ENCODE results near the gene STYXL2.

Gene STYXL2

DNA sequence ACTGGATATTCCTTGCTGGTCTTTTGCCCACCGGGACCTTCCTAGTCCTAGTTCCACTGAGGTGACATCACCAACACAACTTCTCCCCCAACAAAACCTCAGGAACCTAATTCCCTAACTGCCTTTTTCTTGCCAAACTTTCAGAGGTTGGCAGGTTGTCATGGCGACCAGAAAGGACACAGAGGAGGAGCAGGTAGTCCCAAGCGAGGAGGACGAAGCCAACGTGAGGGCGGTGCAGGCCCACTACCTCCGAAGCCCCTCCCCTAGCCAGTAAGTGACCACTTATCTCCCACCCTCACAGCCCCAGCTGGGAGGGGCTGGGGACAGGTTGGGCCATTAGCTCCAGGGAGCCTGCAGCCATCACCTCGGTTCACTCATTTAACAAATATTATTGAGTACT, 815 bp downstream of the STYXL2 start:
- H3K4me3 ChIP-seq (replicated peaks; ENCODE audit: low read depth, low read length), result no peak overlapping the region
- DNase-seq (ENCODE audit: low read depth), result no peak
- TF ChIP-seq, protein P1, sequence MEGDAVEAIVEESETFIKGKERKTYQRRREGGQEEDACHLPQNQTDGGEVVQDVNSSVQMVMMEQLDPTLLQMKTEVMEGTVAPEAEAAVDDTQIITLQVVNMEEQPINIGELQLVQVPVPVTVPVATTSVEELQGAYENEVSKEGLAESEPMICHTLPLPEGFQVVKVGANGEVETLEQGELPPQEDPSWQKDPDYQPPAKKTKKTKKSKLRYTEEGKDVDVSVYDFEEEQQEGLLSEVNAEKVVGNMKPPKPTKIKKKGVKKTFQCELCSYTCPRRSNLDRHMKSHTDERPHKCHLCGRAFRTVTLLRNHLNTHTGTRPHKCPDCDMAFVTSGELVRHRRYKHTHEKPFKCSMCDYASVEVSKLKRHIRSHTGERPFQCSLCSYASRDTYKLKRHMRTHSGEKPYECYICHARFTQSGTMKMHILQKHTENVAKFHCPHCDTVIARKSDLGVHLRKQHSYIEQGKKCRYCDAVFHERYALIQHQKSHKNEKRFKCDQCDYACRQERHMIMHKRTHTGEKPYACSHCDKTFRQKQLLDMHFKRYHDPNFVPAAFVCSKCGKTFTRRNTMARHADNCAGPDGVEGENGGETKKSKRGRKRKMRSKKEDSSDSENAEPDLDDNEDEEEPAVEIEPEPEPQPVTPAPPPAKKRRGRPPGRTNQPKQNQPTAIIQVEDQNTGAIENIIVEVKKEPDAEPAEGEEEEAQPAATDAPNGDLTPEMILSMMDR (IDR thresholded peaks at IDR 0.05; ENCODE audit: low read length, missing control alignments), result no peak

DNA sequence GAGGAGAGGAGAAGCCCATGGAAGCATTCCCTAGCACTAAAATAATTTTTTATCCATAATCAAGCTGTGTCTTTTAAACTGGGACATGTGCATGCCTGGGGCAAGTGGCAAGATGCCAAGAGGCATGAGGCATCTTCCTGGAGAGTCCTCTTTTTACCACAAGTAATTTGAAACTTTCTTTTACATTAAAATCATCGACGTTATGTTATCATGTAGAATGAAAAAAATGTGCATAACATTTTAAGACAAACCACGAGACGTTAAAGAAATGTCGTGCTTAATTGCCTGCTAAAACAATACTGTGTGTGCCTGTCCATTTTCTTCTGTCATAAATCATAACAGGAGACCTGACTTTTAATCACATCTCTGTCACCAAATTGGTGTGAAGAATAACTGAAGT, 1.5 kb downstream of the STYXL2 start:
- TF ChIP-seq, protein P1 (IDR thresholded peaks at IDR 0.05; ENCODE audit: low read length, missing control alignments), result no peak
- no peak overlapping the region for H3K4me3 ChIP-seq (replicated peaks; ENCODE audit: low read depth, low read length)
- DNase-seq (ENCODE audit: low read depth), result peak; percentile 17

DNA sequence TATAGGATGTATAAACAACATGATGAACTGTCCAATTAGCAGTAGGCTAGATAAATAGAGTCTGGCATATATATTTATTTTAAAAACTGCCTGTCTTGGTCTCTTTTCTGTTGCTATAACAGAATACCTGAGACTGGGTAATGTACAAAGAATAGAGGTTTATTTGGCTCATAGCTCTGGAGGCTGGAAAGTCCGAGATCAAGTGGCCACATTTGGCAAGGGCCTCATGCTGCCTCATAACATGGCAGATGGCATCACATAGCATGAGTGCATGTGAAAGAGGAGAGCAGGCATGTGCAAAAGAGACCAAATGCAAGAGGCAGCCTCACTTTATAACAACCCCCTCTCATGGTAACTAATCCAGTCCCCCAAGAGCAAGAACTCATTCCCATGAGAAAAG, 6.0 kb downstream of the STYXL2 start:
- no peak overlapping the region for H3K4me3 ChIP-seq (replicated peaks; ENCODE audit: low read depth, low read length)
- TF ChIP-seq, protein P1 (IDR thresholded peaks at IDR 0.05; ENCODE audit: low read length, missing control alignments), result no peak

DNA sequence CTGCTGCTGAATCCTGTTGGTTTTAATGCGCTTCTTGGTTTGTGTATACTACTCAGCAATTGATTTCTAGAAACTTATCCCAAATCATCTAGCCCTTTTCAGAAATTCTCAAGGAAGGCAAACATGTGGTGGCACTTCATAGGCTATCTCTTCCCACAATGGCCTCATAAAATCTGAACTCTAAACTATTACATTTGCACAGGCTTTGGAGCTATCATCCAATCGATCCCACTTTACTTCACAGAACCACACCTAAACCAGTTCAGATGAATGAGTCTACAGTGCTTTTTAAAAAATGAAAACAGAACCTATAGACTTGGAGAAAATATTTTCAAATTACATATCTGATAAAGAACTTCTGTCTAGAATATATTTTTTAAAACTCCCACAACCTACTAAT, 6.9 kb downstream of the STYXL2 start:
- DNase-seq (ENCODE audit: low read depth), result no peak
- TF ChIP-seq, protein P1 (IDR thresholded peaks at IDR 0.05; ENCODE audit: low read length, missing control alignments), result no peak

More for the DNA sequence above, 6.0 kb downstream of the STYXL2 start:
- no peak for DNase-seq (ENCODE audit: low read depth)

DNA sequence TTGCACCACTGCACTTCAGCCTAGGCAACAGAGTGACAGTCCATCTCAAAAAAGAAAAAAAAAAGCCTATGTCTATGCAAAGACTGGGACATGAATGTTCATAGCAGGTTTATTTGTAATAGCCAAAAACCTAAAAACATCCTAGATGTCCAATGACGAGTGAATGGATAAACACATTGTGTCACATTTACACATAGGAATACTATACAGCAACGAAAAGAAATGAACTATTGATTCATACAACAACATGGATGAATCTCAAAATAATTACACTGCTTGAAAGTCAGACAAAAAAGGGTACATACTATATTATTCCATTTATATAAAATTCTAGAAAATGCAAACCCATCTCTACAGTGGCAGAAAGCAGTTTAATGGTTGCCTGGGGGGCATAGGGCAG, 7.9 kb downstream of the STYXL2 start:
- no peak overlapping the region for H3K4me3 ChIP-seq (replicated peaks; ENCODE audit: low read depth, low read length)
- TF ChIP-seq, protein P1 (IDR thresholded peaks at IDR 0.05; ENCODE audit: low read length, missing control alignments), result no peak
- no peak for DNase-seq (ENCODE audit: low read depth)

More for the DNA sequence above, 6.9 kb downstream of the STYXL2 start:
- no peak overlapping the region for H3K4me3 ChIP-seq (replicated peaks; ENCODE audit: low read depth, low read length)

DNA sequence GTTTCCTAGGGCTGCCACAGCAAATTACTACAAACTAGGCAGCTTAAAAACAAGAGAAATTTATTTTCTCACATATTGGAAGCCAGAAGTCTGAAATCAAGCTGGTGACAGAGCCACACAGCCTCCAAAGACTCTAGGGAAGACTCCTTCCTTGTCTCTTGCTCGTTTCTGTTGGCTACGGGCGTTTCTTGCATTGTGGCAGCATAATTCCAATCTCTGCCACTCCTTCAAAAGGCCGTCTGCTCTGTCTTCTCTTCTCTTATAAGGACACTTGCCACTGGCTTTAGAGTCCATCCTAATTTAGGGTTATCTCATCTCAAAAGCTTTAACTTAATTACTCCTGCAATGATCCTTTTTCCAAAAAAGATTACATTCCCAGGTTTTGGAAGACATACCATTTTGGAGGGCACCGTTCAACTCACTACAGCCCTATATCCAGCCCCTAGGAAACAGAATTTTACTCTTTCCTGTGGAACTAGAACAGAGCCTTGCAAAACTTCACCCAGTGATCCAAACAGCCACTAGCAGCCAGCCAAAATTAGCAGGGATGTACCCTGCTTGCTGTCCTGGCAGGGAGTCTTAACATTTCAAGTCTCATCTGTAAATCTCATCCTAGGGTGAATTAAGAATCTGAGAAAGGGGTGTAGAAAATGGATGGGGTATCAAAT, 9.2 kb downstream of the STYXL2 start:
- TF ChIP-seq, protein P1 (IDR thresholded peaks at IDR 0.05; ENCODE audit: low read length, missing control alignments), result no peak
- H3K4me3 ChIP-seq (replicated peaks; ENCODE audit: low read depth, low read length), result no peak overlapping the region
- DNase-seq (ENCODE audit: low read depth), result no peak

DNA sequence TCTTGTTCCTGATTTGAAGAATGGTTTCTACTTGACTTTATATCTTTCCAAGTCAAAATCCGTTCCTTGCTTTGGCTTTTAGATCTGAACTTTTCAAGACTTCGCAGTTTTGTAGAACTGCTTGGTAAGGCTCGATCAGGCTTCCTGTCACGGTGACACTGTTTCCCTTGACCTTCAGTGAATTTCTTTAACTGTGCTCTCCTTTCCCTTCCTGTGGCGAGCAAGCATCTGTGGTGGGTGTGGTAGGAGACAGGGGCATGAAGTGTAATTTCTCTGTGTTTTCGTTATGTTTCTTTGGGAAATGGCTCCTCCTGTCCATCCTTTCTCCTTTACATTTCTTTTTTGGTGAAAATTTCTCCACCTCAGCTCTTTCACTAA, 10.4 kb downstream of the STYXL2 start:
- no peak for DNase-seq (ENCODE audit: low read depth)
- TF ChIP-seq, protein P1 (IDR thresholded peaks at IDR 0.05; ENCODE audit: low read length, missing control alignments), result no peak
- H3K4me3 ChIP-seq (replicated peaks; ENCODE audit: low read depth, low read length), result no peak overlapping the region
